Heart right ventricle (tissue), 16 donors: Measurements from ENCODE around the gene STX3. TPM values are rescaled to one million over a fixed set of nuclear protein-coding genes. Genes with fewer than 3 reads are reported as not detected.

Source experiments
- ATAC-seq, 8 donors: fragments of 200-7000 bp; cut with Tn5 transposase; one replicate each; pipeline ENCODE4 v1.9.1; 2020; ENCODE audit warnings: mild to moderate bottlenecking in 8 of 8, moderate library complexity in 8 of 8, moderate number of reproducible peaks in 1 of 8
- DNase-seq, 2 donors: peaks; one replicate each; pipeline ENCODE4 v3.0.0-alpha.2; 2020
- H3K27ac ChIP-seq, 10 donors: fragments of 200-600 bp; sonication (generic) in 2 of 10; one replicate each; pipeline versions ENCODE4 v1.5.0 to v1.8.0; 2020 to 2022; ENCODE audit warnings: mild to moderate bottlenecking in 3 of 10
- H3K27me3 ChIP-seq, 7 donors: fragments of 200-600 bp; one replicate each; pipeline ENCODE4 v1.8.0; 2021 to 2022; ENCODE audit warnings: mild to moderate bottlenecking in 2 of 7
- H3K36me3 ChIP-seq, 9 donors: fragments of 200-600 bp; sonication (generic) in 1 of 9; one replicate each; pipeline versions ENCODE4 v1.5.0 to v1.8.0; 2020 to 2022; ENCODE audit warnings: mild to moderate bottlenecking in 2 of 9
- H3K4me1 ChIP-seq, 9 donors: fragments of 200-600 bp; sonication (generic) in 1 of 9; one replicate each; pipeline versions ENCODE4 v1.5.0 to v1.8.0; 2020 to 2022; ENCODE audit warnings: mild to moderate bottlenecking in 4 of 9
- H3K4me3 ChIP-seq, 10 donors: fragments of 200-600 bp; sonication (generic) in 2 of 10; one replicate each; pipeline versions ENCODE4 v1.5.0 to v1.8.0; 2020 to 2022; ENCODE audit warnings: mild to moderate bottlenecking in 7 of 10, moderate library complexity in 2 of 10
- H3K9me3 ChIP-seq, 11 donors: fragments of 200-600 bp in 10 of 11; sonication (generic) in 2 of 11; one replicate each; pipeline versions ENCODE4 v1.5.0 to v1.8.0; 2013 to 2022; ENCODE audit warnings: mild to moderate bottlenecking in 2 of 11, control low read depth in 1 of 11, moderate library complexity in 1 of 11
- CTCF ChIP-seq, 9 donors: fragments of 200-600 bp; sonication (generic) in 2 of 9; IDR thresholded peaks; one replicate each; pipeline versions ENCODE4 v1.5.0 to v1.8.0; 2021 to 2022; ENCODE audit warnings: antibody characterized with exemption in 9 of 9, mild to moderate bottlenecking in 5 of 9, moderate library complexity in 1 of 9
- WGBS, 2 donors: extraction: QIAGEN DNeasy Blood & Tissue Kit; methylation state at CpG; one replicate each; pipeline ENCODE4 v1.1.7; 2013; ENCODE audit warnings: inconsistent platforms in 1 of 2; 5-methylcytosine and 5-hydroxymethylcytosine counted together
- intact Hi-C, 10 donors: fragments of 100-400 bp; cut with DNase I; formaldehyde crosslinking; loops; one replicate each; pipeline versions ENCODE4 v1.11.1 to v1.14.2; 2022
- polyA plus RNA-seq, 2 donors: library from polyadenylated mRNA; stranded (reverse); fragments of 200-250 nt; gene quantifications; one replicate each; pipeline ENCODE4 v1.2.3, GENCODE V29; 2013
- total RNA-seq, 10 donors: library from RNA; stranded (reverse); fragmentation: NEBNext Ultra II Directional in 3 of 10; extraction: Animal tissue kit (Norgen Biotek cat#: 25700) in 3 of 10; gene quantifications; one replicate each; pipeline versions ENCODE4 v1.2.1 to v1.2.4, GENCODE V29; 2021 to 2023
- donor health status: Arrhythmogenic right ventricular cardiomyopathy.
- donor health status: ischemic (EF 13 %, LVEDD 7.1; RV severe dilation, severe dysfunction).
- donor health status: healthy with polysubstance abuse.
- donor health status: DM: no; HTN: yes; CAD: no.
- donor health status: DM: no; HTN: no; CAD: no.
- donor health status: ischemic (EF 25% LVEDD 6.9; RV normal size, moderate dysfunction).
- donor health status: ischemic (EF 25% LVEDD 5.7; RV mildly dilated, moderate dysfunction).
- donor health status: healthy.
- donor health status: DM: yes; HTN: yes; CAD: no.
- donor health status: Ischemic cardiomyopathy.
- donor health status: ischemic (EF 35%, LVEDD 5.7; RV mildly dilated, moderate dysfunction).
- donor health status: nonischemic (EF 11% LVEDD 7.7; RV severe dilation, severe dysfunction).
- donor health status: DM: yes; HTN: yes; CAD: no.
- donor health status: PGD.
- donor health status: ischemic (EF 29% LVEDD 5.4; RV normal size, mild dysfunction).
- donor health status: nonischemic (EF 23%, LVEDD 6.1; RV moderate dilation, normal function).

Gene STX3
- total and polyA plus RNA-seq, 12 donors, result 5.4 to 12.8 (median 8.7) TPM

- intact Hi-C loops, result loop anchor here (1.0 to 5.0 kb wide), 6 partner anchors 47 to 57 kb away; partner anchors contain the start of gene MRPL16 (in 1 of the 10)
- ATAC-seq (peak; percentile 70 to 93 (median 85)), DNase-seq (peak; percentile 84 to 87)
- Histone ChIP-seq H3K36me3 (no peaks in the 10 kb centered on the region), H3K9me3 (no peaks in the 10 kb centered on the region), H3K4me3 (peak overlapping the region; percentile 81 to 96 (median 88)), H3K4me1 (peaks cover 0 to 26% (median 15%) of the 10 kb centered on the region in 9 donors), H3K27ac (peak overlapping the region in 9 of 10 donors; percentile 93 to 98 (median 96)), H3K27me3 (no peaks in the 10 kb centered on the region)
- 33 to 34% methylated on average over 47 of the region's 47 CpGs for WGBS, 2 donors
- TF ChIP-seq CTCF (IDR thresholded peaks at IDR 0.05), result peak; percentile 92 to 98 (median 94)
Observed at GRCh38 chr11:59753650-59754493, 1.3 kb upstream of the STX3 start.

GRCh38 chr11:59754494-59754858, 700 bp upstream of the STX3 start:
- Histone ChIP-seq H3K27ac (peak overlapping the region; percentile 83 to 98 (median 96)), H3K36me3 (no peaks in the 10 kb centered on the region), H3K4me1 (peaks cover 0 to 26% (median 18%) of the 10 kb centered on the region in 9 donors), H3K9me3 (no peaks in the 10 kb centered on the region), H3K4me3 (peak overlapping the region; percentile 81 to 96 (median 88)), H3K27me3 (no peaks in the 10 kb centered on the region)
- 0% methylated on average over 20 of the region's 20 CpGs for WGBS, 2 donors
- intact Hi-C loops, result loop anchor here (1.0 to 5.0 kb wide), 6 partner anchors 46 to 56 kb away; partner anchors contain the start of gene MRPL16 (in 1 of the 10)
- DNase-seq (peak in 1 of 2 donors; percentile 22), ATAC-seq (peak in 4 of 8 donors; percentile 21 to 38 (median 26))
- TF ChIP-seq CTCF (IDR thresholded peaks at IDR 0.05), result no peak

GRCh38 chr11:59755701-59756557, 753 bp downstream of the STX3 start:
- H3K27ac ChIP-seq, result peak overlapping the region; percentile 83 to 98 (median 96)
- WGBS, 2 donors, result 6% methylated on average over 23 of the region's 23 CpGs
- peaks cover 0 to 4% (median 0%) of the 10 kb centered on the region in 9 donors for H3K36me3 ChIP-seq
- no peaks in the 10 kb centered on the region for H3K9me3 ChIP-seq
- peak; percentile 69 to 82 for DNase-seq
- no peaks in the 10 kb centered on the region for H3K27me3 ChIP-seq
- peaks cover 0 to 31% (median 20%) of the 10 kb centered on the region in 9 donors for H3K4me1 ChIP-seq
- intact Hi-C loops, result loop anchor here in 3 of 10 donors (2.0 kb wide), 3 partner anchors 45 to 55 kb away; partner anchors contain the start of gene MRPL16 (in 1 of the 3)
- peak; percentile 78 to 89 (median 84) for ATAC-seq
- H3K4me3 ChIP-seq, result peak overlapping the region; percentile 81 to 96 (median 88)
- TF ChIP-seq CTCF (IDR thresholded peaks at IDR 0.05), result no peak

GRCh38 chr11:59756558-59756840, 1.3 kb downstream of the STX3 start:
- Histone ChIP-seq H3K4me3 (peak overlapping the region in 7 of 10 donors; percentile 81 to 96 (median 88)), H3K4me1 (peaks cover 2 to 37% (median 25%) of the 10 kb centered on the region in 9 donors), H3K27me3 (no peaks in the 10 kb centered on the region), H3K27ac (peak overlapping the region in 9 of 10 donors; percentile 93 to 98 (median 96)), H3K9me3 (no peaks in the 10 kb centered on the region), H3K36me3 (peaks cover 0 to 6% (median 0%) of the 10 kb centered on the region in 9 donors)
- ATAC-seq, result no peak
- intact Hi-C loops, result no loop called here
- TF ChIP-seq CTCF (IDR thresholded peaks at IDR 0.05), result no peak
- DNase-seq, result no peak
- WGBS, 2 donors, result 51 to 59% methylated on average over 3 of the region's 3 CpGs
